AG09319 (cell line): ENCODE measurements around the gene TOLLIP.

Experiments
- DNase-seq: peaks from one replicate; pipeline ENCODE4 v3.0.0-alpha.2; 2010; ENCODE audit warnings: low read depth; ENCODE audit errors: extremely low read depth
- CTCF ChIP-seq: IDR thresholded peaks from 2 replicates; pipeline ENCODE4 v1.5.1; 2011; ENCODE audit warnings: low read depth, mild to moderate bottlenecking, inconsistent platforms, low read length, moderate library complexity

TOLLIP gene

GRCh38 chr11:1317993-1318392, 8.6 kb upstream of the TOLLIP start:
- no peak for TF ChIP-seq CTCF
- no peak for DNase-seq

- TF ChIP-seq CTCF: no peak
- no peak for DNase-seq
These were observed 8.0 kb upstream of the TOLLIP start for GRCh38 chr11:1317432-1317831.

- TF ChIP-seq CTCF: no peak
- DNase-seq: no peak
These were observed 1.5 kb upstream of the TOLLIP start for GRCh38 chr11:1310772-1311468.

GRCh38 chr11:1310318-1310687, 871 bp upstream of the TOLLIP start:
- no peak for TF ChIP-seq CTCF

GRCh38 chr11:1308743-1309497, 512 bp downstream of the TOLLIP start:
- no peak for TF ChIP-seq CTCF
- no peak for DNase-seq

More at GRCh38 chr11:1310318-1310687, 871 bp upstream of the TOLLIP start:
- DNase-seq: no peak

- TF ChIP-seq CTCF: no peak
- no peak for DNase-seq
These were observed 1.3 kb downstream of the TOLLIP start for GRCh38 chr11:1307998-1308742.
